Activated CD8-positive, alpha-beta memory T cell treated with anti-CD3 and anti-CD28 coated beads, Interleukin-2, amount 10 ng/mL, durations not matched to agents 7 days and 5 days (primary cell): ENCODE measurements around the gene ELMOD3. TPM values are rescaled to one million over a fixed set of nuclear protein-coding genes. Genes with fewer than 3 reads are reported as not detected.

Source experiments
- ATAC-seq: fragments of 150-1000 bp; cut with Tn5 transposase; one replicate; pipeline ENCODE4 v1.10.0; 2021; ENCODE audit warnings: moderate library complexity
- CTCF ChIA-PET: fragments of 350-600 bp; sonication (Branson Sonifier 250); formaldehyde crosslinking; loops from one replicate; lab custom pipeline; 2021; ENCODE audit warnings: antibody characterized with exemption; lab: Charles Lee
- DNase-seq: peaks from one replicate; pipeline ENCODE4 v3.0.0-alpha.2; 2020
- H3K27ac Mint-ChIP-seq: one replicate; pipeline ENCODE4 v1.8.0; 2021; ENCODE audit warnings: mild to moderate bottlenecking, mixed read lengths
- H3K27me3 Mint-ChIP-seq: one replicate; pipeline ENCODE4 v1.8.0; 2021; ENCODE audit warnings: mixed read lengths
- H3K36me3 Mint-ChIP-seq: one replicate; pipeline ENCODE4 v1.8.0; 2021; ENCODE audit warnings: mild to moderate bottlenecking, mixed read lengths
- H3K4me1 Mint-ChIP-seq: one replicate; pipeline ENCODE4 v1.8.0; 2021; ENCODE audit warnings: mixed read lengths
- H3K4me3 Mint-ChIP-seq: one replicate; pipeline ENCODE4 v1.8.0; 2021; ENCODE audit warnings: mild to moderate bottlenecking, moderate library complexity, mixed read lengths
- H3K9me3 Mint-ChIP-seq: one replicate; pipeline ENCODE4 v1.8.0; 2022; ENCODE audit warnings: low read depth, mixed read lengths
- total RNA-seq, 2 experiments: library from RNA; stranded (reverse); gene quantifications; one replicate each; pipeline ENCODE4 v1.2.3, GENCODE V29; 2021

Gene ELMOD3
- total RNA-seq, 2 experiments from 2014 or later = 21.7 to 27.7 TPM

- no peak overlapping the region for H3K27ac Mint-ChIP-seq
- peaks cover 9% of the 10 kb centered on the region for H3K36me3 Mint-ChIP-seq
- no peaks in the 10 kb centered on the region for H3K9me3 Mint-ChIP-seq
- no peak for DNase-seq
- CTCF ChIA-PET = interaction anchor here (0.9 to 2.3 kb wide), 3 partner anchors 17 to 163 kb away, joined by 3 to 14 read pairs (median 7); partner anchors contain the start of gene SH2D6
- H3K4me3 Mint-ChIP-seq = no peak overlapping the region
- H3K27me3 Mint-ChIP-seq = no peaks in the 10 kb centered on the region
- ATAC-seq = no peak
- peaks cover 10% of the 10 kb centered on the region for H3K4me1 Mint-ChIP-seq
Observed at GRCh38 chr2:85388878-85389538, 34.4 kb downstream of the ELMOD3 start.

GRCh38 chr2:85390941-85391669, 36.5 kb downstream of the ELMOD3 start:
- ATAC-seq (peak; percentile 81), DNase-seq (peak; percentile 79)
- H3K27me3 Mint-ChIP-seq = no peaks in the 10 kb centered on the region
- peaks cover 10% of the 10 kb centered on the region for H3K4me1 Mint-ChIP-seq
- H3K9me3 Mint-ChIP-seq = no peaks in the 10 kb centered on the region
- no peak overlapping the region for H3K27ac Mint-ChIP-seq
- CTCF ChIA-PET = interaction anchor here (0.8 to 4.4 kb wide), 8 partner anchors 12 to 173 kb away, joined by 3 to 37 read pairs (median 8); partner anchors contain the start of genes MAT2A and SH2D6
- peaks cover 7% of the 10 kb centered on the region for H3K36me3 Mint-ChIP-seq
- H3K4me3 Mint-ChIP-seq = no peak overlapping the region

- Mint-ChIP-seq H3K36me3 (peaks cover 7% of the 10 kb centered on the region), H3K27me3 (no peaks in the 10 kb centered on the region), H3K27ac (peak overlapping the region; percentile 37), H3K4me1 (peaks cover 19% of the 10 kb centered on the region), H3K4me3 (no peak overlapping the region), H3K9me3 (no peaks in the 10 kb centered on the region)
- ATAC-seq = no peak
- DNase-seq = no peak
- CTCF ChIA-PET = interaction anchor here (2.1 to 4.4 kb wide), 3 partner anchors 10 to 157 kb away, joined by 9 to 37 read pairs (median 26); partner anchors contain the start of gene SH2D6
Observed at GRCh38 chr2:85393836-85394235, 39.3 kb downstream of the ELMOD3 start.

GRCh38 chr2:85394261-85394681, 39.7 kb downstream of the ELMOD3 start:
- CTCF ChIA-PET = interaction anchor here (2.1 to 4.4 kb wide), 3 partner anchors 10 to 157 kb away, joined by 9 to 37 read pairs (median 26); partner anchors contain the start of gene SH2D6
- no peaks in the 10 kb centered on the region for H3K9me3 Mint-ChIP-seq
- H3K4me3 Mint-ChIP-seq = no peak overlapping the region
- ATAC-seq = no peak
- H3K4me1 Mint-ChIP-seq = peaks cover 19% of the 10 kb centered on the region
- H3K36me3 Mint-ChIP-seq = peaks cover 7% of the 10 kb centered on the region
- no peaks in the 10 kb centered on the region for H3K27me3 Mint-ChIP-seq
- no peak overlapping the region for H3K27ac Mint-ChIP-seq
- no peak for DNase-seq

- H3K27me3 Mint-ChIP-seq = no peaks in the 10 kb centered on the region
Observed at GRCh38 chr2:85394976-85395375, 40.4 kb downstream of the ELMOD3 start.

GRCh38 chr2:85395912-85396475, 41.4 kb downstream of the ELMOD3 start:
- ATAC-seq = no peak
- Mint-ChIP-seq H3K27ac (no peak overlapping the region), H3K4me1 (peaks cover 19% of the 10 kb centered on the region), H3K36me3 (peaks cover 14% of the 10 kb centered on the region), H3K4me3 (no peak overlapping the region), H3K27me3 (no peaks in the 10 kb centered on the region), H3K9me3 (no peaks in the 10 kb centered on the region)
- DNase-seq = no peak
- CTCF ChIA-PET = no interaction called here

More at GRCh38 chr2:85394976-85395375, 40.4 kb downstream of the ELMOD3 start:
- Mint-ChIP-seq H3K4me1 (peaks cover 19% of the 10 kb centered on the region), H3K36me3 (peaks cover 8% of the 10 kb centered on the region), H3K9me3 (no peaks in the 10 kb centered on the region), H3K27ac (no peak overlapping the region), H3K4me3 (no peak overlapping the region)
- ATAC-seq = no peak
- CTCF ChIA-PET = no interaction called here
- DNase-seq = no peak

- CTCF ChIA-PET = no interaction called here
- H3K4me3 Mint-ChIP-seq = no peak overlapping the region
- H3K4me1 Mint-ChIP-seq = peaks cover 19% of the 10 kb centered on the region
- DNase-seq (no peak), ATAC-seq (no peak)
- H3K27ac Mint-ChIP-seq = peak overlapping the region; percentile 49
- no peaks in the 10 kb centered on the region for H3K9me3 Mint-ChIP-seq
- H3K36me3 Mint-ChIP-seq = peaks cover 15% of the 10 kb centered on the region
- no peaks in the 10 kb centered on the region for H3K27me3 Mint-ChIP-seq
Observed at GRCh38 chr2:85396531-85397470, 42.2 kb downstream of the ELMOD3 start.

- DNase-seq = no peak
- Mint-ChIP-seq H3K27ac (no peak overlapping the region), H3K9me3 (no peaks in the 10 kb centered on the region), H3K36me3 (peaks cover 21% of the 10 kb centered on the region), H3K27me3 (no peaks in the 10 kb centered on the region), H3K4me3 (no peak overlapping the region), H3K4me1 (peaks cover 12% of the 10 kb centered on the region)
- CTCF ChIA-PET = no interaction called here
- no peak for ATAC-seq
Observed at GRCh38 chr2:85397925-85398331, 43.4 kb downstream of the ELMOD3 start.

- peaks cover 11% of the 10 kb centered on the region for H3K4me1 Mint-ChIP-seq
- ATAC-seq = no peak
- H3K4me3 Mint-ChIP-seq = no peak overlapping the region
- no peaks in the 10 kb centered on the region for H3K27me3 Mint-ChIP-seq
- no peak overlapping the region for H3K27ac Mint-ChIP-seq
- DNase-seq = no peak
- H3K36me3 Mint-ChIP-seq = peaks cover 27% of the 10 kb centered on the region
- CTCF ChIA-PET = no interaction called here
- H3K9me3 Mint-ChIP-seq = peaks cover 4% of the 10 kb centered on the region
Observed at GRCh38 chr2:85398426-85399182, 44.0 kb downstream of the ELMOD3 start.

- H3K9me3 Mint-ChIP-seq = peaks cover 8% of the 10 kb centered on the region
- CTCF ChIA-PET = no interaction called here
- H3K27me3 Mint-ChIP-seq = no peaks in the 10 kb centered on the region
- H3K4me3 Mint-ChIP-seq = no peak overlapping the region
- H3K27ac Mint-ChIP-seq = no peak overlapping the region
- DNase-seq (no peak), ATAC-seq (no peak)
- H3K36me3 Mint-ChIP-seq = peaks cover 30% of the 10 kb centered on the region
- peaks cover 13% of the 10 kb centered on the region for H3K4me1 Mint-ChIP-seq
Observed at GRCh38 chr2:85399183-85399455, 44.5 kb downstream of the ELMOD3 start.

GRCh38 chr2:85400023-85400422, 45.5 kb downstream of the ELMOD3 start:
- Mint-ChIP-seq H3K27me3 (no peaks in the 10 kb centered on the region), H3K36me3 (peaks cover 35% of the 10 kb centered on the region), H3K27ac (no peak overlapping the region), H3K4me1 (peaks cover 15% of the 10 kb centered on the region), H3K4me3 (no peak overlapping the region), H3K9me3 (peaks cover 11% of the 10 kb centered on the region)
- CTCF ChIA-PET = interaction anchor here (0.6 kb wide), 1 partner anchor 13 kb away, joined by 3 read pairs; no protein-coding TSS in a partner anchor
- no peak for ATAC-seq
- no peak for DNase-seq
